Neutrophil (primary cell): ENCODE measurements around the gene LTK.

Experiments
- H3K27ac ChIP-seq: fragments of 200-600 bp; sonication (generic); 2 replicates; pipeline ENCODE4 v1.5.1; 2016; ENCODE audit warnings: mild to moderate bottlenecking, moderate library complexity
- H3K27me3 ChIP-seq: fragments of 200-600 bp; sonication (generic); 2 replicates; pipeline ENCODE4 v1.6.0; 2016; ENCODE audit warnings: mild to moderate bottlenecking
- H3K36me3 ChIP-seq: fragments of 200-600 bp; sonication (generic); 2 replicates; pipeline ENCODE4 v1.5.1; 2017
- H3K4me1 ChIP-seq, 2 experiments: fragments of 200-600 bp in 1 of 2; sonication (generic) in 1 of 2; 1 replicate in 1 of 2; 2 replicates in 1 of 2; pipeline versions ENCODE4 v1.5.1 to v1.6.1; 2013 to 2016; ENCODE audit warnings: low read depth in 1 of 2, low read length in 1 of 2, mild to moderate bottlenecking in 1 of 2, moderate library complexity in 1 of 2; ENCODE audit not compliant: control insufficient read depth in 1 of 2, insufficient read depth in 1 of 2
- H3K4me3 ChIP-seq, 2 experiments: fragments of 200-600 bp in 1 of 2; sonication (generic) in 1 of 2; 1 replicate in 1 of 2; 2 replicates in 1 of 2; pipeline ENCODE4 v1.5.1; 2013 to 2016; ENCODE audit warnings: low read depth in 1 of 2, low read length in 1 of 2, mild to moderate bottlenecking in 1 of 2, moderate library complexity in 1 of 2
- H3K9me3 ChIP-seq: fragments of 200-600 bp; sonication (generic); 2 replicates; pipeline ENCODE4 v1.5.1; 2016
- CTCF ChIP-seq: fragments of 200-600 bp; sonication (generic); IDR thresholded peaks from 2 replicates; pipeline ENCODE4 v1.5.1; 2016; ENCODE audit warnings: antibody characterized with exemption

LTK gene

GRCh38 chr15:41554915-41555314, 41.3 kb upstream of the LTK start:
- peaks cover 45% of the 10 kb centered on the region for H3K27me3 ChIP-seq

GRCh38 chr15:41554343-41554742, 40.7 kb upstream of the LTK start:
- Histone ChIP-seq H3K9me3 (no peaks in the 10 kb centered on the region), H3K36me3 (no peaks in the 10 kb centered on the region), H3K4me1 (peaks cover 3 to 12% of the 10 kb centered on the region in 2 experiments), H3K27me3 (peaks cover 39% of the 10 kb centered on the region), H3K4me3 (no peak overlapping the region), H3K27ac (no peak overlapping the region)
- no peak for TF ChIP-seq CTCF

More at GRCh38 chr15:41554915-41555314, 41.3 kb upstream of the LTK start:
- Histone ChIP-seq H3K4me3 (no peak overlapping the region), H3K4me1 (peaks cover 8 to 18% of the 10 kb centered on the region in 2 experiments), H3K9me3 (no peaks in the 10 kb centered on the region), H3K27ac (no peak overlapping the region), H3K36me3 (no peaks in the 10 kb centered on the region)
- TF ChIP-seq CTCF: no peak

- peaks cover 2 to 10% of the 10 kb centered on the region in 2 experiments for H3K4me1 ChIP-seq
- TF ChIP-seq CTCF: no peak
- H3K4me3 ChIP-seq: no peak overlapping the region
- H3K27ac ChIP-seq: no peak overlapping the region
- H3K36me3 ChIP-seq: no peaks in the 10 kb centered on the region
- peaks cover 33% of the 10 kb centered on the region for H3K27me3 ChIP-seq
- no peaks in the 10 kb centered on the region for H3K9me3 ChIP-seq
Observed at GRCh38 chr15:41553731-41554130, 40.1 kb upstream of the LTK start.

GRCh38 chr15:41550066-41550775, 36.6 kb upstream of the LTK start:
- H3K27ac ChIP-seq: no peak overlapping the region
- H3K27me3 ChIP-seq: peaks cover 18% of the 10 kb centered on the region
- H3K4me1 ChIP-seq: no peaks in the 10 kb centered on the region
- H3K9me3 ChIP-seq: no peaks in the 10 kb centered on the region
- H3K36me3 ChIP-seq: no peaks in the 10 kb centered on the region
- no peak for TF ChIP-seq CTCF
- no peak overlapping the region for H3K4me3 ChIP-seq

- no peaks in the 10 kb centered on the region for H3K36me3 ChIP-seq
- H3K4me3 ChIP-seq: no peak overlapping the region
- H3K4me1 ChIP-seq: peaks cover 11 to 12% of the 10 kb centered on the region in 2 experiments
- H3K9me3 ChIP-seq: no peaks in the 10 kb centered on the region
- no peak overlapping the region for H3K27ac ChIP-seq
- TF ChIP-seq CTCF: no peak
- peaks cover 7% of the 10 kb centered on the region for H3K27me3 ChIP-seq
Observed at GRCh38 chr15:41546851-41547786, 33.5 kb upstream of the LTK start.
